Ectodermal cell (in vitro differentiated cells): ENCODE measurements around the gene RORC.
"Not testable (repeated sequence)": the region's sequence is repeated elsewhere in the genome, so short reads cannot be mapped to it uniquely, and the experiment has no call there.

Experiments used
- H3K27ac ChIP-seq: 2 replicates; pipeline ENCODE4 v1.7.0; 2013; ENCODE audit warnings: mild to moderate bottlenecking, low read depth, low read length; ENCODE audit not compliant: insufficient read depth, poor library complexity, severe bottlenecking
- H3K27me3 ChIP-seq: 2 replicates; pipeline ENCODE4 v1.7.0; 2013; ENCODE audit warnings: mild to moderate bottlenecking, low read length; ENCODE audit not compliant: insufficient read depth, control insufficient read depth, poor library complexity, severe bottlenecking
- H3K36me3 ChIP-seq: one replicate; pipeline ENCODE4 v1.7.0; 2013; ENCODE audit warnings: low read length; ENCODE audit not compliant: control insufficient read depth, insufficient read depth
- H3K4me1 ChIP-seq: one replicate; pipeline ENCODE4 v1.7.0; 2013; ENCODE audit warnings: low read length; ENCODE audit not compliant: control insufficient read depth, insufficient read depth
- H3K4me3 ChIP-seq: 2 replicates; pipeline ENCODE4 v1.7.0; 2013; ENCODE audit warnings: low read depth, low read length, control low read depth; ENCODE audit not compliant: insufficient read depth
- H3K9me3 ChIP-seq: 2 replicates; pipeline ENCODE4 v1.7.0; 2013; ENCODE audit warnings: mild to moderate bottlenecking, low read length, moderate library complexity; ENCODE audit not compliant: control insufficient read depth
- WGBS, 2 experiments: methylation state at CpG; one replicate each; pipeline ENCODE4 v1.1.7; 2013; ENCODE audit warnings: missing lambda C conversion rate in 2 of 2; 5-methylcytosine and 5-hydroxymethylcytosine counted together

The RORC gene

DNA sequence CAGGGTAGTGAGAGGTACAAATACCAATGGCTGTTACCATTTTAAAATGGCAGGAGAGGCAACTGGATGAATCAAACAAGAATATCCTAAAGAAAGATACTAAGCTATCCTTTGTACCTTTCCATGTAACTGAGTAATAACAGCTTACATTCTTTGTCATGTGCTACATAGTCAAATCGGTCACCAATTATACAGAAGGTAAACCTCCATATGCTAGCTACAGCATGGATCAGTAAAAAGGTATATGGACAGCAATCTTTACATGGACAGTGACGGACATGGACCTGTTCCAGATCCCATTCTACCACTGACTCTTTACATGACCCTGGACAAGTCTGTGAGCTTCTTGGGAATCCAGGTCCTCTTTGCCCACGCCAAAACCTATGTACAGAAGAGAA lies 54.9 kb downstream of the RORC start:
- Histone ChIP-seq H3K4me3 (no peak overlapping the region), H3K9me3 (no peaks in the 10 kb centered on the region), H3K4me1 (no peaks in the 10 kb centered on the region), H3K27me3 (no peaks in the 10 kb centered on the region), H3K27ac (no peak overlapping the region), H3K36me3 (no peaks in the 10 kb centered on the region)
- 85 to 89% methylated on average over 3 of the region's 3 CpGs for WGBS, 2 experiments

DNA sequence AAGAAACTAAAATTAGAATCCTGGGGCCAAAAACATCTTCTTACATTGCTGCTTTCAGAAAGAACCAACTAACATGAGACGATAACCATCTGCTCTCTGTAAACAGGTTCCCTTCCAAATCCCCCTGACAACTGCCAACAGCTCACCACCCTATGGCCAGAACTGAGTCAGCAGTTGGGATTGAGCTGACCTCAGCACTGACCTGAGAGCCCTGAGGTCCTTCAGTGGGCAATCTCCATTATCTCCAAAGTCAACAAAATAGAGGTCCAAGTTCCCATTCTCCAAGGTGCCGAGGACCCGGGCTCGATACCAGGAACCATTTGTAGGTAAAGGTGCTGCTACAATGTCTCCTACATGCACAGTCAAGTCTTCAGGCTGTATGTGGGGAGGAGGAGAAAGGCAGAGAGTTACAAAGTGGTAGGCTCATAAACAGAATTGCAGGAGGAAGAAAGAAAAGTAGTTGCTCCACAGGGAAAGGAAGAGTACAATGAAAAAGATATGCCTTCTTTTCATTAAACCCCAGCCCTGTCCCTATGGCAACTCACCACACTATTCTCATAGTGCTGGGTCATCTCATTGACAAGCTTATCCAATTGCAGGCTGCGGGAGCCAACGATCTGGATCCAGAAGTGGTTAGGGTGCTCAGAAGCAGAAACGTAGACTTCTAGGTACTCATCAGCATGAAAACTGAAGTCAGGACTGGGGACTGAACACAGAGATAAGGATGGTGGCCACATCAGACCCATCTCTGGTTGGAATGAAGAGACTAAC lies 55.5 kb downstream of the RORC start:
- Histone ChIP-seq H3K4me3 (no peak overlapping the region), H3K27me3 (no peaks in the 10 kb centered on the region), H3K27ac (no peak overlapping the region), H3K9me3 (no peaks in the 10 kb centered on the region), H3K4me1 (no peaks in the 10 kb centered on the region), H3K36me3 (no peaks in the 10 kb centered on the region)
- 95 to 97% methylated on average over 7 of the region's 7 CpGs for WGBS, 2 experiments

GRCh38 chr1:151774256-151774922 lies 57.2 kb downstream of the RORC start:
- 74 to 78% methylated on average over 3 of the region's 3 CpGs for WGBS, 2 experiments
- Histone ChIP-seq H3K27ac (no peak overlapping the region), H3K4me3 (no peak overlapping the region), H3K36me3 (no peaks in the 10 kb centered on the region), H3K27me3 (no peaks in the 10 kb centered on the region), H3K9me3 (no peaks in the 10 kb centered on the region), H3K4me1 (no peaks in the 10 kb centered on the region)

DNA sequence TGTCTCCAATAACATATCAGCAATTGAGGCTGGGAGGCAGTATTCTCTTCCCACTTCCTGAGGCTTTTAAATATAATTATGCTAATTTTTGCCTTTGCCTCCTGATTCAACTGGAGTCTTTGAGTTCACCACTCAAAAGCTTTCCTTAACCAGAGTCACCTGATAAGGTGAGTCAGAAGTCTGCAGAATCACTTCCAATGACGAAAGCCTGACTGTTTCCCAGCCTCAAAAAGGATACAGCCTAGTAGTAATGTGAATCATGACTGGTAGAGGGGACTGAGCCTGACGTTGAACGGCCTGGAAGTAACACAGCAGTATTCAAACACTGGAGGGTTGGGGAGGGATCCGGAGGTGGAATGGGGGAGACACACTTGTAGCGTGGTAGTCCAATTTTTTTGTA lies 57.9 kb downstream of the RORC start:
- Histone ChIP-seq H3K4me1 (no peaks in the 10 kb centered on the region), H3K36me3 (no peaks in the 10 kb centered on the region), H3K9me3 (no peaks in the 10 kb centered on the region), H3K4me3 (no peak overlapping the region), H3K27ac (no peak overlapping the region), H3K27me3 (no peaks in the 10 kb centered on the region)
- 91 to 95% methylated on average over 5 of the region's 5 CpGs for WGBS, 2 experiments

- H3K27ac ChIP-seq, H3K4me1 ChIP-seq, H3K9me3 ChIP-seq, H3K4me3 ChIP-seq, H3K36me3 ChIP-seq, H3K27me3 ChIP-seq: not testable (repeated sequence)
- WGBS, 2 experiments = 93 to 94% methylated on average over 32 to 33 of the region's 34 CpGs
Observed at GRCh38 chr1:151769270-151769669, 62.3 kb downstream of the RORC start.

DNA sequence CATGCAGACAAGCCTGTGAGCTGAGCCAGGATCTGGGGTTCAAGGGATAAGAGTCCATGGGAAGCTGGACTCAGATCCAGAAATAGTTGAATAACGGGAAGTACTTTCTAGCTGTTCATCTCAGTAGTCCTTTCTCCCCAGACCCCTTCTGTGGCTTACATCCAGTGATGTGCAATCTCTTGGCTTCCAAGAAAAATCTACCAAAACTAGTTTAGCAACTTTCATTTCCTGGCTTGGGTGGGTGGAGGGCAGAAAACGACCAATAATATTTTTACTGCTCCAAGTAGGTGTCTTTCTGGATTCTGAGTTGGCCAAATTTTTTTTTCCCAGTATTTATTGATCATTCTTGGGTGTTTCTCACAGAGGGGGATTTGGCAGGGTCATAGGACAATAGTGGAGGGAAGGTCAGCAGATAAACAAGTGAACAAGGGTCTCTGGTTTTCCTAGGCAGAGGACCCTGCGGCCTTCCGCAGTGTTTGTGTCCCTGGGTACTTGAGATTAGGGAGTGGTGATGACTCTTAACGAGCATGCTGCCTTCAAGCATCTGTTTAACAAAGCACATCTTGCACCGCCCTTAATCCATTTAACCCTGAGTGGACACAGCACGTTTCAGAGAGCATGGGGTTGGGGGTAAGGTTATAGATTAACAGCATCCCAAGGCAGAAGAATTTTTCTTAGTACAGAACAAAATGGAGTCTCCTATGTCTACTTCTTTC lies 63.1 kb downstream of the RORC start:
- H3K4me3 ChIP-seq, H3K9me3 ChIP-seq, H3K27me3 ChIP-seq, H3K27ac ChIP-seq, H3K4me1 ChIP-seq, H3K36me3 ChIP-seq: not testable (repeated sequence)
- WGBS, 2 experiments = 70 to 96% methylated on average over 2 of the region's 7 CpGs

GRCh38 chr1:151763990-151764389 lies 67.6 kb downstream of the RORC start:
- Histone ChIP-seq H3K36me3 (peaks cover 6% of the 10 kb centered on the region), H3K27ac (no peak overlapping the region), H3K9me3 (no peaks in the 10 kb centered on the region), H3K4me3 (peak overlapping the region; percentile 68), H3K27me3 (no peaks in the 10 kb centered on the region), H3K4me1 (peaks cover 3% of the 10 kb centered on the region)
- 88 to 89% methylated on average over 10 of the region's 10 CpGs for WGBS, 2 experiments

DNA sequence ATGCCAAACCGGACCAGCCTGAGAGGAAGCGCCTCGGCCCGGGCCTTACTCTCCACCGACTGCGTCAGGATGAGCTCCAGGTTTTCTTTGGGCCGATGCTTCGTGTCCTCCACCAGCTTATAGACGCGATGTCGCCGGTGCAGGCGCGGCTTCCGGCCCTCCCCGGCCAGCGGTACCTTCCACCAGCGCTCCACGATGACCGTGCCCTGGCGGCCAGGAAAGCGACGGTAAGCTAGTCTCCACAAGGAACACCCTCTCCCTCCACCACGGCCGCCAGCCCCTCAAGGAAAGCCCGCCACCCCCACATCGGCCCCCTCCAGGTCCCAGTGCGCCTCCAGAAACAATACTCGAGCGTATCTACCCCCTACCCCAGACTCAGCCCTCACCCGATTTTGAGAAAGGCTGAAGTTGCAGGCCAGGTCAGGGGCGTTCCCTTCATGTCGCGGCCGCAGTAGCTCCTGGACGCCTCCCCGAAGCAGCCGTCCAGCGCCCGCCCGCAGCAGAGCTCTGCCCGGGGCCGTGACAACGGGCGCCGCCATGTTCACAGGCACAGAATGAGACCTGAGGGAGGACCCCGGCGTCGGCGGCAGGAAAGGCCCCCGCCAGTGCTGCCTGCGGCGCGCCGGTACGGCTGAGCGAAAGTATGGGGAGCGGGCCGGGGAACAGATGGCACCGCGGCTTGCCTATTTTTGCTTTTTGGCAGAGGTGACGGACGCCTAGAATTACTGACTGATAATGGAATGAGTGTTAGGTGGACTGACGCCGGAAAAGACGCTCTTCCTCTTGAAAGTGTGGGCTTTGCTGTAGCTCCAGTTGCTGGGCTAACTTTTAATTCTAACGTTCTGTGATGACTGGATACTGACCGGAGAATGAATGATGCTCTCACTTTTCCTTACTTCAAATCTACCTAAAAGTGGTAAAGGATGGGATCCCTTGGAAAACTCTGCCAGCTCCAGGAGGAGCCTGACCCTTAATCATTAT lies 68.4 kb downstream of the RORC start, which contains the start of gene MRPL9:
TSS of gene MRPL9 (minus strand) at position 556 of the 981 bp plus-strand sequence. CDS start at position 539, 17 bp downstream.
- no peaks in the 10 kb centered on the region for H3K27me3 ChIP-seq
- H3K4me1 ChIP-seq = peaks cover 3% of the 10 kb centered on the region
- 1% methylated on average over 66 to 68 of the region's 68 CpGs for WGBS, 2 experiments

GRCh38 chr1:151760597-151761385 lies 70.8 kb downstream of the RORC start:
- no peaks in the 10 kb centered on the region for H3K9me3 ChIP-seq
- H3K27ac ChIP-seq = no peak overlapping the region
- H3K4me1 ChIP-seq = peaks cover 3% of the 10 kb centered on the region
- 82 to 93% methylated on average over 5 to 7 of the region's 7 CpGs for WGBS, 2 experiments
- no peaks in the 10 kb centered on the region for H3K27me3 ChIP-seq
- no peak overlapping the region for H3K4me3 ChIP-seq
- H3K36me3 ChIP-seq = peaks cover 6% of the 10 kb centered on the region

More for the DNA sequence above, 68.4 kb downstream of the RORC start, which contains the start of gene MRPL9:
- Histone ChIP-seq H3K4me3 (peak within 1 kb of the TSS; percentile 68), H3K9me3 (no peaks in the 10 kb centered on the region), H3K36me3 (peaks cover 6% of the 10 kb centered on the region), H3K27ac (peak within 1 kb of the TSS; percentile 31)
